IMR-90 (cell line): Measurements from ENCODE around the gene KRT73. TPM values are rescaled to one million over a fixed set of nuclear protein-coding genes. Genes with fewer than 3 reads are reported as not detected.

Experiments used
- ATAC-seq: fragments of 200-7000 bp; cut with Tn5 transposase; 2 replicates; pipeline ENCODE4 v1.9.1; 2020; ENCODE audit warnings: low read depth, mild to moderate bottlenecking, moderate library complexity
- BruUV-seq: library from RNA; stranded (reverse); fragments of 400-500 nt; replicated peaks from 2 replicates; lab custom pipeline; 2021; lab: Mats Ljungman, UMichigan
- CTCF ChIA-PET: fragments of 300-600 bp; formaldehyde crosslinking; extraction: SDS; loops from one replicate; lab custom pipeline; 2021; ENCODE audit warnings: antibody characterized with exemption; lab: Yijun Ruan, JAX
- POLR2A ChIA-PET: fragments of 300-600 bp; sonication (Branson Sonifier 250); formaldehyde crosslinking; loops from one replicate; lab custom pipeline; 2022; ENCODE audit warnings: antibody characterized with exemption; ENCODE audit not compliant: unreplicated experiment; lab: Charles Lee
- DNase-seq: peaks from one replicate; pipeline ENCODE4 v3.0.0; 2013
- H2AFZ ChIP-seq: replicated peaks from 2 replicates; pipeline ENCODE3; 2013; ENCODE audit warnings: low read length, mild to moderate bottlenecking; ENCODE audit not compliant: poor library complexity
- H2AK5ac ChIP-seq: 2 replicates; pipeline ENCODE4 v1.6.1; 2013; ENCODE audit warnings: low read depth, low read length, inconsistent platforms
- H2AK9ac ChIP-seq: replicated peaks from 2 replicates; pipeline ENCODE3; 2013; ENCODE audit warnings: mild to moderate bottlenecking, low read depth, low read length, moderate library complexity; ENCODE audit not compliant: poor library complexity
- H2BK120ac ChIP-seq: 2 replicates; pipeline ENCODE4 v1.6.1; 2013; ENCODE audit warnings: low read depth, low read length, inconsistent platforms
- H2BK15ac ChIP-seq: 3 replicates; pipeline ENCODE4 v1.6.1; 2013; ENCODE audit warnings: low read depth, low read length, inconsistent platforms
- H2BK20ac ChIP-seq: 2 replicates; pipeline ENCODE4 v1.6.1; 2013; ENCODE audit warnings: low read depth, mild to moderate bottlenecking, inconsistent platforms, low read length, moderate library complexity
- H2BK5ac ChIP-seq: 2 replicates; pipeline ENCODE4 v1.6.1; 2013; ENCODE audit warnings: mild to moderate bottlenecking, low read depth, low read length, inconsistent platforms; ENCODE audit not compliant: poor library complexity, severe bottlenecking
- H3K14ac ChIP-seq: replicated peaks from 2 replicates; pipeline ENCODE4 v1.6.1; 2013; ENCODE audit warnings: low read depth, low read length, inconsistent platforms
- H3K18ac ChIP-seq: 2 replicates; pipeline ENCODE4 v1.6.1; 2013; ENCODE audit warnings: low read depth, low read length, control low read depth
- H3K23ac ChIP-seq: 2 replicates; pipeline ENCODE4 v1.6.1; 2013; ENCODE audit warnings: low read depth, low read length, inconsistent platforms
- H3K27ac ChIP-seq: 2 replicates; pipeline ENCODE4 v1.5.1; 2013; ENCODE audit warnings: mild to moderate bottlenecking, control low read depth, low read length; ENCODE audit not compliant: insufficient read depth
- H3K27me3 ChIP-seq: 2 replicates; pipeline ENCODE4 v1.6.1; 2013; ENCODE audit warnings: low read length; ENCODE audit not compliant: control insufficient read depth, insufficient read depth
- H3K36me3 ChIP-seq: 2 replicates; pipeline ENCODE4 v1.6.1; 2013; ENCODE audit warnings: low read length, mixed read lengths; ENCODE audit not compliant: control insufficient read depth, insufficient read depth
- H3K4ac ChIP-seq: 2 replicates; pipeline ENCODE4 v1.6.1; 2013; ENCODE audit warnings: low read depth, low read length, inconsistent platforms
- H3K4me1 ChIP-seq: 2 replicates; pipeline ENCODE4 v1.6.1; 2013; ENCODE audit warnings: low read length, mixed read lengths; ENCODE audit not compliant: control insufficient read depth, insufficient read depth
- H3K4me2 ChIP-seq: 2 replicates; pipeline ENCODE4 v1.6.1; 2013; ENCODE audit warnings: low read depth, mild to moderate bottlenecking, control low read depth, low read length, moderate library complexity
- H3K4me3 ChIP-seq: 2 replicates; pipeline ENCODE4 v1.5.1; 2013; ENCODE audit warnings: low read depth, mild to moderate bottlenecking, control low read depth, low read length, moderate library complexity; ENCODE audit not compliant: insufficient read depth
- H3K56ac ChIP-seq: 2 replicates; pipeline ENCODE4 v1.6.1; 2013; ENCODE audit warnings: low read length, inconsistent platforms; ENCODE audit not compliant: insufficient read depth; ENCODE audit errors: extremely low read depth
- H3K79me1 ChIP-seq, 2 experiments: 2 replicates each; pipeline ENCODE4 v1.6.1; 2013; ENCODE audit warnings: low read length in 2 of 2, inconsistent platforms in 1 of 2, low read depth in 1 of 2
- H3K9ac ChIP-seq: 2 replicates; pipeline ENCODE4 v1.6.1; 2013; ENCODE audit warnings: low read depth, low read length, control low read depth
- H3K9me1 ChIP-seq: 2 replicates; pipeline ENCODE4 v1.6.1; 2013; ENCODE audit warnings: low read length, inconsistent platforms; ENCODE audit not compliant: insufficient read depth
- H3K9me3 ChIP-seq: 2 replicates; pipeline ENCODE4 v1.6.1; 2013; ENCODE audit warnings: low read length; ENCODE audit not compliant: control insufficient read depth, insufficient read depth
- H4K20me1 ChIP-seq: 2 replicates; pipeline ENCODE4 v1.6.1; 2013; ENCODE audit warnings: low read length, inconsistent platforms; ENCODE audit not compliant: insufficient read depth
- H4K5ac ChIP-seq: 2 replicates; pipeline ENCODE4 v1.6.1; 2013; ENCODE audit warnings: mild to moderate bottlenecking, low read depth, low read length, control low read depth
- H4K8ac ChIP-seq, 2 experiments: 2 replicates each; pipeline ENCODE4 v1.6.1; 2013; ENCODE audit warnings: low read depth in 2 of 2, low read length in 2 of 2, control low read depth in 1 of 2, inconsistent platforms in 1 of 2
- H4K91ac ChIP-seq: 2 replicates; pipeline ENCODE4 v1.6.1; 2013; ENCODE audit warnings: low read depth, low read length, inconsistent platforms; ENCODE audit not compliant: insufficient read depth
- BHLHE40 ChIP-seq: fragments of 150-350 bp; IDR thresholded peaks from 2 replicates; pipeline ENCODE4 v1.6.1; 2016; ENCODE audit warnings: mild to moderate bottlenecking, low read depth, low read length
- ELK1 ChIP-seq: fragments of 150-350 bp; IDR thresholded peaks from 2 replicates; pipeline ENCODE4 v1.6.1; 2016; ENCODE audit warnings: low read depth, mild to moderate bottlenecking, low read length, moderate library complexity, borderline replicate concordance
- FOS ChIP-seq: fragments of 150-350 bp; IDR thresholded peaks from 2 replicates; pipeline ENCODE4 v1.6.1; 2016; ENCODE audit warnings: low read depth, low read length
- MAZ ChIP-seq: IDR thresholded peaks from 2 replicates; pipeline ENCODE4 v1.6.1; 2012; ENCODE audit warnings: low read depth, mild to moderate bottlenecking, low read length, improper control_type of control experiment, moderate library complexity, borderline replicate concordance
- MXI1 ChIP-seq: IDR thresholded peaks from 2 replicates; pipeline ENCODE4 v1.6.1; 2012; ENCODE audit warnings: low read depth, mild to moderate bottlenecking, low read length, moderate library complexity, borderline replicate concordance
- NFE2L2 ChIP-seq: fragments of 150-350 bp; IDR thresholded peaks from 2 replicates; pipeline ENCODE4 v1.6.1; 2016; ENCODE audit warnings: low read depth, mild to moderate bottlenecking, low read length
- RCOR1 ChIP-seq: IDR thresholded peaks from 2 replicates; pipeline ENCODE4 v1.6.1; 2012; ENCODE audit warnings: mild to moderate bottlenecking, low read length, improper control_type of control experiment; ENCODE audit not compliant: insufficient replicate concordance
- RFX5 ChIP-seq: IDR thresholded peaks from 2 replicates; pipeline ENCODE4 v1.8.0; 2012; ENCODE audit warnings: low read depth, mild to moderate bottlenecking, low read length, moderate library complexity
- USF2 ChIP-seq: fragments of 150-350 bp; IDR thresholded peaks from 2 replicates; pipeline ENCODE4 v1.6.1; 2017; ENCODE audit warnings: mild to moderate bottlenecking, antibody characterized with exemption, low read length, low read depth
- WGBS, 2 experiments: methylation state at CpG; one replicate each; pipeline versions ENCODE4 v1.1.5 to v1.1.7; 2013; ENCODE audit warnings: missing lambda C conversion rate in 2 of 2; ENCODE audit not compliant: insufficient read length in 1 of 2; ENCODE audit errors: extremely low coverage in 2 of 2; 5-methylcytosine and 5-hydroxymethylcytosine counted together
- dilution Hi-C: fragments of 300-500 bp; cut with HindIII; formaldehyde crosslinking; loops from one replicate; pipeline ENCODE4 v1.14.3; 2018; ENCODE audit warnings: low sequenced_read_pairs; ENCODE audit not compliant: unreplicated experiment
- in situ Hi-C: fragments of 300-500 bp; cut with MboI; formaldehyde crosslinking; loops from 3 replicates; pipeline ENCODE4 v1.14.3; 2019; ENCODE audit warnings: low sequenced_read_pairs, inconsistent platforms, mixed read lengths
- intact Hi-C: fragments of 100-400 bp; cut with micrococcal nuclease; formaldehyde crosslinking; loops from 2 replicates; pipeline ENCODE4 v1.10.0; 2022
- polyA plus RNA-seq, 3 experiments: library from polyadenylated mRNA; depleted of rRNA; stranded (reverse); fragments of >200 nt; gene quantifications; 2 replicates each; pipeline ENCODE4 v1.2.3, GENCODE V29; 2012; ENCODE audit warnings: low replicate concordance in 1 of 3
- total RNA-seq: library from RNA; depleted of rRNA; stranded (reverse); fragments of >200 nt; gene quantifications from 2 replicates; pipeline ENCODE4 v1.2.3, GENCODE V29; 2012

The KRT73 gene
- total and polyA plus RNA-seq, 2 of the 4 experiments (the other 2 are of a cell fraction), result not detected

- POLR2A ChIA-PET, result no interaction called here
- dilution Hi-C loops (no loop called here), in situ Hi-C loops (no loop called here), intact Hi-C loops (no loop called here)
- BruUV-seq, result no TSS peak
- Histone ChIP-seq H2BK20ac (no peak overlapping the region), H4K20me1 (no peaks in the 10 kb centered on the region), H2BK5ac (no peak overlapping the region), H4K91ac (no peak overlapping the region), H4K5ac (no peak overlapping the region), H3K4ac (no peak overlapping the region), H3K4me1 (no peaks in the 10 kb centered on the region), H3K9me1 (no peaks in the 10 kb centered on the region), H3K9ac (no peak overlapping the region), H3K14ac (no peak overlapping the region), H2BK120ac (no peak overlapping the region), H3K23ac (no peak overlapping the region), H2AK5ac (no peak overlapping the region), H3K27me3 (peaks cover 32% of the 10 kb centered on the region), H2AK9ac (no peak overlapping the region), H3K9me3 (no peaks in the 10 kb centered on the region), H2AFZ (no peak overlapping the region), H4K8ac (no peak overlapping the region), H3K79me1 (no peaks in the 10 kb centered on the region), H3K56ac (no peak overlapping the region), H3K4me3 (no peak overlapping the region), H3K4me2 (no peak overlapping the region), H3K27ac (no peak overlapping the region), H2BK15ac (no peak overlapping the region), H3K36me3 (no peaks in the 10 kb centered on the region), H3K18ac (no peak overlapping the region)
- TF ChIP-seq MAZ (no peak), MXI1 (no peak), RCOR1 (no peak), FOS (no peak), RFX5 (no peak), ELK1 (no peak), USF2 (no peak), NFE2L2 (no peak), BHLHE40 (no peak)
- CTCF ChIA-PET, result no interaction called here
- ATAC-seq, result no peak
- WGBS, 2 experiments, result no CpG with 5 or more reads among the region's 8 CpGs
- DNase-seq, result no peak
Observed at GRCh38 chr12:52648012-52648550, 29.7 kb upstream of the KRT73 start.
